WTC11 (cell line): ENCODE data around the gene MGAT2. TPM values are rescaled to one million over a fixed set of nuclear protein-coding genes. Genes with fewer than 3 reads are reported as not detected.

Experiments
- ATAC-seq: fragments of 200-7000 bp; cut with Tn5 transposase; 2 replicates; pipeline ENCODE4 v1.10.0; 2021; ENCODE audit warnings: mild to moderate bottlenecking, moderate library complexity
- CTCF ChIA-PET: fragments of 300-600 bp; sonication (Branson Sonifier 250); formaldehyde crosslinking; loops from one replicate; lab custom pipeline; 2021; ENCODE audit warnings: antibody characterized with exemption; lab: Charles Lee
- POLR2A ChIA-PET: fragments of 350-600 bp; sonication (Branson Sonifier 250); formaldehyde crosslinking; loops from one replicate; lab custom pipeline; 2021; ENCODE audit warnings: antibody characterized with exemption; lab: Charles Lee
- DNase-seq: peaks from one replicate; pipeline ENCODE4 v3.0.0; 2021; ENCODE audit warnings: low spot score
- H3K27ac Mint-ChIP-seq: 2 replicates; pipeline ENCODE4 v1.8.0; 2021; ENCODE audit warnings: mixed read lengths
- H3K27me3 Mint-ChIP-seq: 2 replicates; pipeline ENCODE4 v1.8.0; 2021; ENCODE audit warnings: low read depth, mild to moderate bottlenecking, moderate library complexity, mixed read lengths
- H3K36me3 Mint-ChIP-seq: 2 replicates; pipeline ENCODE4 v1.8.0; 2021; ENCODE audit warnings: mixed read lengths
- H3K4me1 Mint-ChIP-seq: 2 replicates; pipeline ENCODE4 v1.8.0; 2022; ENCODE audit warnings: mixed read lengths
- H3K4me3 Mint-ChIP-seq: 2 replicates; pipeline ENCODE4 v1.8.0; 2021; ENCODE audit warnings: mild to moderate bottlenecking, moderate library complexity, mixed read lengths
- H3K9me3 Mint-ChIP-seq: 2 replicates; pipeline ENCODE4 v1.8.0; 2021; ENCODE audit warnings: mixed read lengths
- CREB1 ChIP-seq: sonication (generic); formaldehyde crosslinking; IDR thresholded peaks from 2 replicates; pipeline ENCODE4 v1.8.0; 2023; ENCODE audit warnings: mild to moderate bottlenecking, missing genetic modification reagents
- CTCF ChIP-seq: fragments of 200-600 bp; IDR thresholded peaks from 2 replicates; pipeline ENCODE4 v1.8.0; 2022; ENCODE audit warnings: antibody characterized with exemption
- FOXP1 ChIP-seq: sonication (generic); formaldehyde crosslinking; IDR thresholded peaks from 2 replicates; pipeline ENCODE4 v1.8.0; 2022; ENCODE audit warnings: missing genetic modification reagents, mild to moderate bottlenecking, moderate library complexity, borderline replicate concordance
- FOXP4 ChIP-seq: sonication (generic); formaldehyde crosslinking; IDR thresholded peaks from 2 replicates; pipeline ENCODE4 v1.8.0; 2022; ENCODE audit warnings: mild to moderate bottlenecking, missing genetic modification reagents
- HMGA2 ChIP-seq: fragments of 250-450 bp; sonication (Bioruptor Pico); IDR thresholded peaks from 2 replicates; pipeline ENCODE4 v1.4.0; 2021; ENCODE audit warnings: mild to moderate bottlenecking, moderate library complexity
- MYBL2 ChIP-seq: sonication (generic); formaldehyde crosslinking; IDR thresholded peaks from 2 replicates; pipeline ENCODE4 v1.8.1; 2023; ENCODE audit warnings: mild to moderate bottlenecking, moderate library complexity, missing genetic modification reagents
- NFE2L1 ChIP-seq: sonication (generic); formaldehyde crosslinking; IDR thresholded peaks from 2 replicates; pipeline ENCODE4 v1.8.1; 2023; ENCODE audit warnings: missing genetic modification reagents
- NR2C2 ChIP-seq: sonication (generic); formaldehyde crosslinking; IDR thresholded peaks from 2 replicates; pipeline ENCODE4 v1.8.0; 2022; ENCODE audit warnings: mild to moderate bottlenecking, missing genetic modification reagents
- SOX15 ChIP-seq: fragments of 250-450 bp; sonication (Bioruptor Pico); IDR thresholded peaks from 2 replicates; pipeline ENCODE4 v1.9.0; 2021; ENCODE audit warnings: mild to moderate bottlenecking
- TEAD1 ChIP-seq: sonication (generic); formaldehyde crosslinking; IDR thresholded peaks from 2 replicates; pipeline ENCODE4 v1.8.0; 2022; ENCODE audit warnings: mild to moderate bottlenecking, missing genetic modification reagents
- ZNF232 ChIP-seq: sonication (generic); formaldehyde crosslinking; IDR thresholded peaks from 2 replicates; pipeline ENCODE4 v1.8.0; 2022; ENCODE audit warnings: mild to moderate bottlenecking, missing genetic modification reagents
- ZNF317 ChIP-seq: sonication (generic); formaldehyde crosslinking; IDR thresholded peaks from 2 replicates; pipeline ENCODE4 v1.8.1; 2023; ENCODE audit warnings: low read depth, mild to moderate bottlenecking, moderate library complexity, missing genetic modification reagents, borderline replicate concordance
- ZNF512 ChIP-seq: sonication (generic); formaldehyde crosslinking; IDR thresholded peaks from 2 replicates; pipeline ENCODE4 v1.8.1; 2022; ENCODE audit warnings: missing genetic modification reagents, borderline replicate concordance
- total RNA-seq: library from RNA; stranded (reverse); gene quantifications from 3 replicates; pipeline ENCODE4 v1.2.3, GENCODE V29; 2021
- TF ChIP-seq, protein P1 (sequence below): fragments of 250-450 bp; sonication (Bioruptor Pico); IDR thresholded peaks from 2 replicates; pipeline ENCODE4 v1.8.0; 2021; ENCODE audit warnings: mild to moderate bottlenecking
- TF ChIP-seq, protein P2 (sequence below): sonication (generic); formaldehyde crosslinking; IDR thresholded peaks from 2 replicates; pipeline ENCODE4 v1.8.0; 2022; ENCODE audit warnings: mild to moderate bottlenecking, missing genetic modification reagents
- TF ChIP-seq, protein P3 (sequence below): sonication (generic); formaldehyde crosslinking; conservative IDR thresholded peaks from 2 replicates; pipeline ENCODE4 v1.8.1; 2023; ENCODE audit warnings: mild to moderate bottlenecking, low read depth, missing genetic modification reagents, moderate library complexity
- TF ChIP-seq, protein P4 (sequence below): fragments of 250-450 bp; sonication (Bioruptor Pico); IDR thresholded peaks from 2 replicates; pipeline ENCODE4 v2.1.2; 2022; ENCODE audit warnings: mild to moderate bottlenecking, moderate library complexity
- TF ChIP-seq, protein P5 (sequence below): fragments of 250-450 bp; sonication (Bioruptor Pico); IDR thresholded peaks from 2 replicates; pipeline ENCODE4 v1.9.0; 2021; ENCODE audit warnings: mild to moderate bottlenecking

MGAT2 gene
- total RNA-seq, 1 experiment from 2014 or later = 25.2 TPM

GRCh38 chr14:49584058-49584457 is 36.5 kb upstream of the MGAT2 start:
- ChIA-PET CTCF (interaction anchor here (0.8 kb wide), 1 partner anchor 34 kb away, joined by 3 read pairs; no protein-coding TSS in a partner anchor), POLR2A (interaction anchor here (3.9 kb wide), 1 partner anchor 14 kb away, joined by 26 read pairs; the partner anchor contains the start of gene LRR1)
- peaks cover 39% of the 10 kb centered on the region for H3K4me1 Mint-ChIP-seq
- H3K9me3 Mint-ChIP-seq = no peaks in the 10 kb centered on the region
- TF ChIP-seq FOXP4 = no peak
- no peak for TF ChIP-seq FOXP1 (CRISPR knock-in tag)
- TF ChIP-seq, protein P1, sequence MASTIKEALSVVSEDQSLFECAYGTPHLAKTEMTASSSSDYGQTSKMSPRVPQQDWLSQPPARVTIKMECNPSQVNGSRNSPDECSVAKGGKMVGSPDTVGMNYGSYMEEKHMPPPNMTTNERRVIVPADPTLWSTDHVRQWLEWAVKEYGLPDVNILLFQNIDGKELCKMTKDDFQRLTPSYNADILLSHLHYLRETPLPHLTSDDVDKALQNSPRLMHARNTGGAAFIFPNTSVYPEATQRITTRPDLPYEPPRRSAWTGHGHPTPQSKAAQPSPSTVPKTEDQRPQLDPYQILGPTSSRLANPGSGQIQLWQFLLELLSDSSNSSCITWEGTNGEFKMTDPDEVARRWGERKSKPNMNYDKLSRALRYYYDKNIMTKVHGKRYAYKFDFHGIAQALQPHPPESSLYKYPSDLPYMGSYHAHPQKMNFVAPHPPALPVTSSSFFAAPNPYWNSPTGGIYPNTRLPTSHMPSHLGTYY (CRISPR knock-in tag) = no peak
- TF ChIP-seq TEAD1 = no peak
- no peak for TF ChIP-seq ZNF512 (CRISPR knock-in tag)
- no peak for TF ChIP-seq CTCF
- no peak for TF ChIP-seq HMGA2 (CRISPR knock-in tag)
- no peak for TF ChIP-seq NR2C2
- TF ChIP-seq SOX15 (CRISPR knock-in tag) = no peak
- TF ChIP-seq, protein P2, sequence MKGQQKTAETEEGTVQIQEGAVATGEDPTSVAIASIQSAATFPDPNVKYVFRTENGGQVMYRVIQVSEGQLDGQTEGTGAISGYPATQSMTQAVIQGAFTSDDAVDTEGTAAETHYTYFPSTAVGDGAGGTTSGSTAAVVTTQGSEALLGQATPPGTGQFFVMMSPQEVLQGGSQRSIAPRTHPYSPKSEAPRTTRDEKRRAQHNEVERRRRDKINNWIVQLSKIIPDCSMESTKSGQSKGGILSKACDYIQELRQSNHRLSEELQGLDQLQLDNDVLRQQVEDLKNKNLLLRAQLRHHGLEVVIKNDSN (CRISPR knock-in tag) = no peak
- TF ChIP-seq ZNF232 (CRISPR knock-in tag) = no peak
- TF ChIP-seq ZNF317 (CRISPR knock-in tag) = no peak
- TF ChIP-seq MYBL2 (CRISPR knock-in tag) = no peak
- TF ChIP-seq, protein P3, sequence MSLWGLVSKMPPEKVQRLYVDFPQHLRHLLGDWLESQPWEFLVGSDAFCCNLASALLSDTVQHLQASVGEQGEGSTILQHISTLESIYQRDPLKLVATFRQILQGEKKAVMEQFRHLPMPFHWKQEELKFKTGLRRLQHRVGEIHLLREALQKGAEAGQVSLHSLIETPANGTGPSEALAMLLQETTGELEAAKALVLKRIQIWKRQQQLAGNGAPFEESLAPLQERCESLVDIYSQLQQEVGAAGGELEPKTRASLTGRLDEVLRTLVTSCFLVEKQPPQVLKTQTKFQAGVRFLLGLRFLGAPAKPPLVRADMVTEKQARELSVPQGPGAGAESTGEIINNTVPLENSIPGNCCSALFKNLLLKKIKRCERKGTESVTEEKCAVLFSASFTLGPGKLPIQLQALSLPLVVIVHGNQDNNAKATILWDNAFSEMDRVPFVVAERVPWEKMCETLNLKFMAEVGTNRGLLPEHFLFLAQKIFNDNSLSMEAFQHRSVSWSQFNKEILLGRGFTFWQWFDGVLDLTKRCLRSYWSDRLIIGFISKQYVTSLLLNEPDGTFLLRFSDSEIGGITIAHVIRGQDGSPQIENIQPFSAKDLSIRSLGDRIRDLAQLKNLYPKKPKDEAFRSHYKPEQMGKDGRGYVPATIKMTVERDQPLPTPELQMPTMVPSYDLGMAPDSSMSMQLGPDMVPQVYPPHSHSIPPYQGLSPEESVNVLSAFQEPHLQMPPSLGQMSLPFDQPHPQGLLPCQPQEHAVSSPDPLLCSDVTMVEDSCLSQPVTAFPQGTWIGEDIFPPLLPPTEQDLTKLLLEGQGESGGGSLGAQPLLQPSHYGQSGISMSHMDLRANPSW (CRISPR knock-in tag) = no peak
- TF ChIP-seq, protein P4, sequence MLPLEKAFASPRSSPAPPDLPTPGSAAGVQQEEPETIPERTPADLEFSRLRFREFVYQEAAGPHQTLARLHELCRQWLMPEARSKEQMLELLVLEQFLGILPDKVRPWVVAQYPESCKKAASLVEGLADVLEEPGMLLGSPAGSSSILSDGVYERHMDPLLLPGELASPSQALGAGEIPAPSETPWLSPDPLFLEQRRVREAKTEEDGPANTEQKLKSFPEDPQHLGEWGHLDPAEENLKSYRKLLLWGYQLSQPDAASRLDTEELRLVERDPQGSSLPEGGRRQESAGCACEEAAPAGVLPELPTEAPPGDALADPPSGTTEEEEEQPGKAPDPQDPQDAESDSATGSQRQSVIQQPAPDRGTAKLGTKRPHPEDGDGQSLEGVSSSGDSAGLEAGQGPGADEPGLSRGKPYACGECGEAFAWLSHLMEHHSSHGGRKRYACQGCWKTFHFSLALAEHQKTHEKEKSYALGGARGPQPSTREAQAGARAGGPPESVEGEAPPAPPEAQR (CRISPR knock-in tag) = no peak
- TF ChIP-seq NFE2L1 (CRISPR knock-in tag) = no peak
- TF ChIP-seq, protein P5, sequence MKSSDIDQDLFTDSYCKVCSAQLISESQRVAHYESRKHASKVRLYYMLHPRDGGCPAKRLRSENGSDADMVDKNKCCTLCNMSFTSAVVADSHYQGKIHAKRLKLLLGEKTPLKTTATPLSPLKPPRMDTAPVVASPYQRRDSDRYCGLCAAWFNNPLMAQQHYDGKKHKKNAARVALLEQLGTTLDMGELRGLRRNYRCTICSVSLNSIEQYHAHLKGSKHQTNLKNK (CRISPR knock-in tag) = no peak
- no peak for TF ChIP-seq CREB1 (CRISPR knock-in tag)
- peaks cover 46% of the 10 kb centered on the region for H3K36me3 Mint-ChIP-seq
- peak overlapping the region; percentile 95 for H3K4me3 Mint-ChIP-seq
- ATAC-seq (no peak), DNase-seq (no peak)
- H3K27ac Mint-ChIP-seq = peak overlapping the region; percentile 97
- H3K27me3 Mint-ChIP-seq = peaks cover 4% of the 10 kb centered on the region; the same call in 1 of the 2 replicates
